Liver (tissue), 9 donors: Measurements from ENCODE around the gene CCDC178. TPM values are rescaled to one million over a fixed set of nuclear protein-coding genes. Genes with fewer than 3 reads are reported as not detected.
A peak's percentile ranks its signal among the peaks of the same experiment; 100 is the strongest.

Experiments used
- DNase-seq: peaks from one replicate; pipeline ENCODE4 v3.0.0-alpha.2; 2017; ENCODE audit warnings: low spot score
- H3K27ac ChIP-seq, 2 donors: one replicate each; pipeline ENCODE4 v1.7.0; 2013; ENCODE audit warnings: inconsistent platforms in 2 of 2, low read length in 2 of 2, control low read depth in 1 of 2, low read depth in 1 of 2, mild to moderate bottlenecking in 1 of 2
- H3K27me3 ChIP-seq, 4 donors: one replicate each; pipeline versions ENCODE4 v1.6.1 to v1.7.0; 2013; ENCODE audit warnings: low read length in 3 of 4, inconsistent platforms in 1 of 4, mild to moderate bottlenecking in 1 of 4, moderate library complexity in 1 of 4; ENCODE audit not compliant: control insufficient read depth in 4 of 4, insufficient read depth in 4 of 4
- H3K36me3 ChIP-seq, 4 donors: one replicate each; pipeline versions ENCODE4 v1.6.1 to v1.7.0; 2013; ENCODE audit warnings: low read length in 3 of 4, mild to moderate bottlenecking in 3 of 4, low read depth in 1 of 4, moderate library complexity in 1 of 4; ENCODE audit not compliant: control insufficient read depth in 4 of 4, insufficient read depth in 3 of 4
- H3K4me1 ChIP-seq, 4 donors: one replicate each; pipeline versions ENCODE4 v1.6.1 to v1.7.0; 2013; ENCODE audit warnings: low read length in 3 of 4, mild to moderate bottlenecking in 3 of 4, moderate library complexity in 1 of 4; ENCODE audit not compliant: control insufficient read depth in 4 of 4, insufficient read depth in 4 of 4
- H3K4me3 ChIP-seq, 3 donors: one replicate each; pipeline versions ENCODE4 v1.6.1 to v1.7.0; 2013; ENCODE audit warnings: low read length in 3 of 3, control low read depth in 1 of 3, low read depth in 1 of 3, mild to moderate bottlenecking in 1 of 3
- H3K9ac ChIP-seq, 2 donors: one replicate each; pipeline ENCODE4 v1.7.0; 2013; ENCODE audit warnings: low read length in 2 of 2, mild to moderate bottlenecking in 2 of 2, moderate library complexity in 2 of 2, control low read depth in 1 of 2, low read depth in 1 of 2
- H3K9me3 ChIP-seq, 4 donors: one replicate each; pipeline versions ENCODE4 v1.6.1 to v1.7.0; 2013; ENCODE audit warnings: low read length in 3 of 4; ENCODE audit not compliant: control insufficient read depth in 4 of 4
- ATF3 ChIP-seq: IDR thresholded peaks from 2 replicates; pipeline ENCODE4 v1.6.1; 2016; ENCODE audit warnings: antibody characterized with exemption
- CTCF ChIP-seq: fragments of 150-350 bp; IDR thresholded peaks from 2 replicates; pipeline ENCODE4 v1.5.1; 2017; ENCODE audit warnings: improper control_type of control experiment, low read depth, low read length; ENCODE audit not compliant: missing input control
- EGR1 ChIP-seq, 2 donors: IDR thresholded peaks; 2 replicates each; pipeline ENCODE4 v1.6.1; 2016 to 2018; ENCODE audit warnings: antibody characterized with exemption in 2 of 2, low read depth in 2 of 2
- FOXA1 ChIP-seq: IDR thresholded peaks from 2 replicates; pipeline ENCODE4 v1.6.1; 2016; ENCODE audit warnings: antibody characterized with exemption
- FOXA2 ChIP-seq: IDR thresholded peaks from 2 replicates; pipeline ENCODE4 v1.6.1; 2016; ENCODE audit warnings: antibody characterized with exemption
- GABPA ChIP-seq, 2 donors: IDR thresholded peaks in 1 of 2; conservative IDR thresholded peaks in 1 of 2; 2 replicates each; pipeline ENCODE4 v1.6.1; 2016; ENCODE audit warnings: antibody characterized with exemption in 2 of 2, mild to moderate bottlenecking in 1 of 2, moderate library complexity in 1 of 2
- HNF4A ChIP-seq, 2 donors: conservative IDR thresholded peaks; 2 replicates each; pipeline ENCODE4 v1.6.1; 2016; ENCODE audit warnings: antibody characterized with exemption in 2 of 2, mild to moderate bottlenecking in 2 of 2
- HNF4G ChIP-seq: IDR thresholded peaks from 2 replicates; pipeline ENCODE4 v1.6.1; 2016; ENCODE audit warnings: antibody characterized with exemption
- JUND ChIP-seq, 2 donors: IDR thresholded peaks; 2 replicates each; pipeline ENCODE4 v1.6.1; 2016; ENCODE audit warnings: antibody characterized with exemption in 2 of 2
- MAX ChIP-seq: IDR thresholded peaks from 2 replicates; pipeline ENCODE4 v1.6.1; 2016; ENCODE audit warnings: antibody characterized with exemption
- NR2F2 ChIP-seq: IDR thresholded peaks from 2 replicates; pipeline ENCODE4 v1.6.1; 2016; ENCODE audit warnings: antibody characterized with exemption
- RAD21 ChIP-seq, 2 donors: IDR thresholded peaks; 2 replicates each; pipeline ENCODE4 v1.6.1; 2016; ENCODE audit warnings: antibody characterized with exemption in 2 of 2, mild to moderate bottlenecking in 2 of 2
- REST ChIP-seq: IDR thresholded peaks from 2 replicates; pipeline ENCODE4 v1.6.1; 2016; ENCODE audit warnings: antibody characterized with exemption, mild to moderate bottlenecking
- RXRA ChIP-seq, 2 donors: IDR thresholded peaks; 2 replicates each; pipeline ENCODE4 v1.6.1; 2017 to 2018; ENCODE audit warnings: antibody characterized with exemption in 2 of 2, mild to moderate bottlenecking in 1 of 2
- SP1 ChIP-seq: IDR thresholded peaks from 2 replicates; pipeline ENCODE4 v1.6.1; 2018; ENCODE audit warnings: antibody characterized with exemption, mild to moderate bottlenecking
- TAF1 ChIP-seq: conservative IDR thresholded peaks from 2 replicates; pipeline ENCODE4 v1.6.1; 2016; ENCODE audit warnings: antibody characterized with exemption, mild to moderate bottlenecking
- YY1 ChIP-seq: IDR thresholded peaks from 2 replicates; pipeline ENCODE4 v1.6.1; 2016; ENCODE audit warnings: antibody characterized with exemption, mild to moderate bottlenecking
- ZBTB33 ChIP-seq: IDR thresholded peaks from 2 replicates; pipeline ENCODE4 v1.6.1; 2016; ENCODE audit warnings: antibody characterized with exemption
- WGBS: extraction: QIAGEN DNeasy Blood & Tissue Kit; methylation state at CpG from one replicate; pipeline ENCODE4 v1.1.7; 2013; 5-methylcytosine and 5-hydroxymethylcytosine counted together
- polyA plus RNA-seq, 2 donors: library from polyadenylated mRNA; stranded (reverse) in 1 of 2; unstranded in 1 of 2; fragments of 200-250 nt in 1 of 2; fragments of >200 nt in 1 of 2; fragmentation: Nextera tagmentation in 1 of 2; extraction: Ambion mirVana in 1 of 2; gene quantifications; one replicate each; pipeline versions ENCODE4 v1.2.1 to v1.2.3, GENCODE V29; 2013 to 2015
- total RNA-seq, 2 donors: library from RNA; depleted of rRNA; stranded (reverse); fragments of >200 nt; gene quantifications; one replicate each; pipeline ENCODE4 v1.2.3, GENCODE V29; 2014
- donor health status: healthy.
- donor health status: healthy.
- donor health status: healthy.
- donor health status: healthy.
- donor health status: healthy.

The CCDC178 gene
- total and polyA plus RNA-seq, 4 donors = not detected

- WGBS = 65% methylated on average over 6 of the region's 6 CpGs
- Histone ChIP-seq H3K9me3 (no peaks in the 10 kb centered on the region), H3K4me3 (no peak overlapping the region), H3K27ac (no peak overlapping the region), H3K9ac (no peak overlapping the region), H3K4me1 (peaks cover 0 to 23% (median 6%) of the 10 kb centered on the region in 4 donors), H3K27me3 (no peaks in the 10 kb centered on the region), H3K36me3 (no peaks in the 10 kb centered on the region)
- TF ChIP-seq FOXA2 (no peak), GABPA (IDR thresholded peaks at IDR 0.05 in 1 of 2, conservative IDR thresholded peaks at IDR 0.05 in 1 of 2) (no peak), YY1 (peak; percentile 26), FOXA1 (peak; percentile 16), JUND (IDR thresholded peaks at IDR 0.05) (no peak), NR2F2 (peak; percentile 99), RAD21 (IDR thresholded peaks at IDR 0.05) (peak; percentile 90 to 92), ATF3 (no peak), ZBTB33 (no peak), HNF4G (no peak), TAF1 (no peak), MAX (no peak), REST (no peak), SP1 (no peak), HNF4A (conservative IDR thresholded peaks at IDR 0.05) (peak; percentile 11 to 37), RXRA (IDR thresholded peaks at IDR 0.05) (peak in 1 of 2 donors; percentile 14), EGR1 (IDR thresholded peaks at IDR 0.05; ENCODE audit: low read depth in 2 of 2) (no peak), CTCF (peak; percentile 89)
- peak; percentile 74 for DNase-seq
Measured at GRCh38 chr18:33231474-33232317, 208.8 kb downstream of the CCDC178 start.
